K562 (cell line): Measurements from ENCODE around the gene TP53RK. TPM values are rescaled to one million over a fixed set of nuclear protein-coding genes. Genes with fewer than 3 reads are reported as not detected.

Source experiments
- ATAC-seq: fragments of 200-7000 bp; cut with Tn5 transposase; 3 replicates; pipeline ENCODE4 v1.9.1; 2020; ENCODE audit warnings: moderate library complexity
- BruUV-seq: library from RNA; stranded (reverse); fragments of 400-500 nt; replicated peaks from 2 replicates; lab custom pipeline; 2021; lab: Mats Ljungman, UMichigan
- CTCF ChIA-PET: fragments of 300-600 bp; formaldehyde crosslinking; extraction: SDS; loops from one replicate; lab custom pipeline; 2021; ENCODE audit warnings: low intra/inter-chr PET ratio; lab: Yijun Ruan, JAX
- POLR2A ChIA-PET: fragments of 300-600, 350-650 bp; sonication (Branson Sonifier 250); formaldehyde crosslinking; extraction: SDS; loops from one replicate; lab custom pipeline; 2021; ENCODE audit warnings: antibody characterized with exemption, inconsistent platforms; lab: Yijun Ruan, JAX
- DNase-seq, 4 experiments: peaks; one replicate each; pipeline versions ENCODE4 v3.0.0 to v3.0.0-alpha.2; 2011 to 2018; ENCODE audit warnings: low spot score in 3 of 4, mixed read lengths in 3 of 4; ENCODE audit errors: extremely low read depth in 1 of 4
- FAIRE-seq: peaks from 2 replicates; lab custom pipeline; 2011; peaks lifted over from hg19 to GRCh38; lab: Jason Lieb, UNC
- H2AFZ ChIP-seq: 2 replicates; pipeline ENCODE4 v1.6.0; 2011; ENCODE audit warnings: low read depth, low read length, control low read depth, inconsistent platforms
- H3K27ac ChIP-seq: fragments of 200-600 bp; 3 replicates; pipeline ENCODE4 v1.8.0; 2011; ENCODE audit warnings: low read depth, mild to moderate bottlenecking, control low read depth, inconsistent platforms, low read length, moderate library complexity, mixed read lengths; ENCODE audit errors: extremely low read depth
- H3K27me3 ChIP-seq, 2 experiments: fragments of 300-600 bp in 1 of 2; 2 replicates in 1 of 2; 3 replicates in 1 of 2; pipeline versions ENCODE4 v1.6.0 to v1.8.0; 2011; ENCODE audit warnings: inconsistent platforms in 2 of 2, low read length in 2 of 2, mild to moderate bottlenecking in 1 of 2, mixed read lengths in 1 of 2, moderate library complexity in 1 of 2; ENCODE audit not compliant: control insufficient read depth in 2 of 2, insufficient read depth in 2 of 2
- H3K36me3 ChIP-seq: fragments of 300-600 bp; 3 replicates; pipeline ENCODE4 v1.8.0; 2011; ENCODE audit warnings: mild to moderate bottlenecking, low read length, inconsistent platforms; ENCODE audit not compliant: control insufficient read depth, insufficient read depth
- H3K4me1 ChIP-seq, 2 experiments: fragments of 200-600 bp in 1 of 2; replicated peaks in 1 of 2; 2 replicates in 1 of 2; 3 replicates in 1 of 2; pipeline versions ENCODE4 v1.5.1 to v1.8.0; 2011; ENCODE audit warnings: inconsistent platforms in 2 of 2, low read length in 2 of 2, mild to moderate bottlenecking in 1 of 2, mixed read lengths in 1 of 2, moderate library complexity in 1 of 2; ENCODE audit not compliant: control insufficient read depth in 2 of 2, insufficient read depth in 2 of 2
- H3K4me2 ChIP-seq: 2 replicates; pipeline ENCODE4 v1.6.1; 2011; ENCODE audit warnings: low read length, control low read depth, inconsistent platforms, mixed read lengths; ENCODE audit not compliant: insufficient read depth
- H3K4me3 ChIP-seq: fragments of 200-600 bp; sonication (generic), shearing (Covaris generic); 2 replicates; pipeline ENCODE4 v1.5.1; 2016; ENCODE audit warnings: control low read depth, inconsistent platforms
- H3K79me2 ChIP-seq: fragments of 200-600 bp; 3 replicates; pipeline ENCODE4 v1.8.0; 2011; ENCODE audit warnings: low read length, inconsistent platforms; ENCODE audit not compliant: control insufficient read depth, insufficient read depth
- H3K9ac ChIP-seq, 2 experiments: 2 replicates each; pipeline versions ENCODE4 v1.6.0 to v1.6.1; 2011; ENCODE audit warnings: low read depth in 2 of 2, low read length in 2 of 2, control low read depth in 1 of 2, inconsistent platforms in 1 of 2, mild to moderate bottlenecking in 1 of 2, mixed read lengths in 1 of 2; ENCODE audit not compliant: insufficient read depth in 1 of 2
- H3K9me1 ChIP-seq: one replicate; pipeline ENCODE4 v1.6.0; 2011; ENCODE audit warnings: inconsistent platforms, mild to moderate bottlenecking, low read length, moderate library complexity; ENCODE audit not compliant: control insufficient read depth, insufficient read depth
- H3K9me3 ChIP-seq: replicated peaks from 2 replicates; pipeline ENCODE4 v1.5.1; 2011; ENCODE audit warnings: low read depth, low read length, inconsistent platforms; ENCODE audit not compliant: control insufficient read depth, insufficient read depth
- H4K20me1 ChIP-seq: replicated peaks from 2 replicates; pipeline ENCODE4 v1.6.1; 2011; ENCODE audit warnings: low read length, inconsistent platforms, mixed read lengths; ENCODE audit not compliant: control insufficient read depth, insufficient read depth
- CBFA2T2 ChIP-seq: fragments of 450-650 bp; conservative IDR thresholded peaks from 2 replicates; pipeline ENCODE4 v1.6.1; 2017; ENCODE audit warnings: mild to moderate bottlenecking
- JUNB ChIP-seq: fragments of 450-650 bp; formaldehyde crosslinking; conservative IDR thresholded peaks from 2 replicates; pipeline ENCODE4 v1.4.0; 2020; ENCODE audit warnings: mild to moderate bottlenecking
- MYC ChIP-seq, 2 experiments: fragments of 250-450 bp in 1 of 2; sonication (Bioruptor Pico) in 1 of 2; IDR thresholded peaks; 2 replicates each; pipeline versions ENCODE4 v1.5.1 to v1.6.1; 2012 to 2021; ENCODE audit warnings: low read depth in 2 of 2, borderline replicate concordance in 1 of 2, improper control_type of control experiment in 1 of 2, low read length in 1 of 2, mild to moderate bottlenecking in 1 of 2, moderate library complexity in 1 of 2
- POLR2H ChIP-seq: IDR thresholded peaks from 2 replicates; pipeline ENCODE4 v1.6.1; 2016; ENCODE audit warnings: missing genetic modification characterization, low read depth, mild to moderate bottlenecking, control low read depth, missing compliant biosample characterization, moderate library complexity
- RBM39 ChIP-seq: fragments of 200-400 bp; formaldehyde crosslinking; optimal IDR thresholded peaks from 2 replicates; pipeline ENCODE3; 2018; ENCODE audit warnings: low read depth, low read length
- RNF2 ChIP-seq: sonication (generic); IDR thresholded peaks from 2 replicates; pipeline ENCODE4 v1.6.1; 2016
- ZBTB11 ChIP-seq, 3 experiments: fragments of 200-800 bp in 1 of 3; fragments of 250-450 bp in 1 of 3; fragments of 450-650 bp in 1 of 3; sonication (Bioruptor Pico) in 1 of 3; sonication (Bioruptor generic) in 1 of 3; formaldehyde crosslinking in 1 of 3; IDR thresholded peaks; 2 replicates each; pipeline versions ENCODE4 v1.6.1 to v1.8.0; 2016 to 2022; ENCODE audit warnings: mild to moderate bottlenecking in 2 of 3, missing genetic modification characterization in 2 of 3, missing compliant biosample characterization in 1 of 3, moderate library complexity in 1 of 3
- ZBTB26 ChIP-seq: fragments of 450-650 bp; formaldehyde crosslinking; IDR thresholded peaks from 2 replicates; pipeline ENCODE4 v1.4.0; 2022; ENCODE audit warnings: missing genetic modification characterization
- WGBS: fragments of 100-300 bp; shearing (Covaris generic); methylation state at CpG from one replicate; pipeline ENCODE4 v1.1.6; 2016; ENCODE audit warnings: low coverage, mixed read lengths; ENCODE audit not compliant: insufficient coverage; ENCODE audit errors: missing lambda C conversion rate; 5-methylcytosine and 5-hydroxymethylcytosine counted together
- in situ Hi-C: fragments of 300-500 bp; cut with MboI; formaldehyde crosslinking; loops from 4 replicates; pipeline ENCODE4 v1.15.0; 2018; ENCODE audit warnings: inconsistent platforms, mixed read lengths
- intact Hi-C: fragments of 100-400 bp; cut with micrococcal nuclease; formaldehyde crosslinking; loops from 2 replicates; pipeline ENCODE4 v1.14.2; 2022
- polyA plus RNA-seq, 8 experiments: library from polyadenylated mRNA; depleted of rRNA in 4 of 8; stranded (reverse) in 5 of 8; unstranded in 3 of 8; fragments of >200 nt; fragmentation: Nextera tagmentation in 2 of 8; fragmentation: Illumina TruSeq in 1 of 8; extraction: Ambion mirVana in 2 of 8; extraction: Trizol in 1 of 8; gene quantifications; 2 replicates each; pipeline versions ENCODE4 v1.2.1 to v1.2.3, GENCODE V29; 2011 to 2014; ENCODE audit warnings: inconsistent platforms in 1 of 8, missing spikeins in 1 of 8
- total RNA-seq, 7 experiments: library from RNA; depleted of rRNA in 6 of 7; stranded (reverse); fragments of >200 nt in 6 of 7; fragmentation: Illumina TruSeq in 2 of 7; extraction: Trizol in 2 of 7; gene quantifications; 2 replicates each; pipeline versions ENCODE4 v1.2.1 to v1.2.3, GENCODE V29; 2011 to 2021; ENCODE audit warnings: low replicate concordance in 1 of 7
- TF ChIP-seq, protein P1 (sequence below): fragments of 250-450 bp; sonication (Bioruptor Pico); IDR thresholded peaks from 2 replicates; pipeline ENCODE4 v1.4.0; 2020

Gene TP53RK
- total and polyA plus RNA-seq, 9 of the 15 experiments (the other 6 are each of a cell fraction or from before 2014, with no cell fraction given) = 2.9 to 43.5 (median 17.2) TPM

GRCh38 chr20:46705378-46705729 lies 16.1 kb upstream of the TP53RK start:
- intact Hi-C loops (no loop called here), in situ Hi-C loops (no loop called here)
- Histone ChIP-seq H4K20me1 (no peaks in the 10 kb centered on the region), H3K4me1 (peaks cover 8 to 13% of the 10 kb centered on the region in 2 experiments; a peak in 3 of 5 replicates), H3K4me2 (no peak overlapping the region), H3K9me3 (peaks cover 3% of the 10 kb centered on the region; the same call in 1 of the 2 replicates), H3K9me1 (no peaks in the 10 kb centered on the region), H2AFZ (no peak overlapping the region), H3K79me2 (no peaks in the 10 kb centered on the region), H3K9ac (no peak overlapping the region), H3K36me3 (no peaks in the 10 kb centered on the region), H3K27me3 (peaks cover 3 to 14% of the 10 kb centered on the region in 2 experiments; a peak in 3 of 5 replicates), H3K27ac (no peak overlapping the region), H3K4me3 (no peak overlapping the region)
- CTCF ChIA-PET = no interaction called here
- BruUV-seq = no TSS peak
- DNase-seq (no peak), ATAC-seq (no peak), FAIRE-seq (no peak)
- POLR2A ChIA-PET = no interaction called here
- TF ChIP-seq CBFA2T2 (no peak), RBM39 (no peak), ZBTB26 (no peak), ZBTB11 (CRISPR knock-in tag; IDR thresholded peaks at IDR 0.05) (no peak), MYC (IDR thresholded peaks at IDR 0.05; ENCODE audit: low read depth, low read length) (no peak), MYC (CRISPR knock-in tag; IDR thresholded peaks at IDR 0.05; ENCODE audit: borderline replicate concordance, low read depth) (no peak), JUNB (CRISPR knock-in tag) (no peak), POLR2H (no peak), RNF2 (no peak)
- TF ChIP-seq, protein P1, sequence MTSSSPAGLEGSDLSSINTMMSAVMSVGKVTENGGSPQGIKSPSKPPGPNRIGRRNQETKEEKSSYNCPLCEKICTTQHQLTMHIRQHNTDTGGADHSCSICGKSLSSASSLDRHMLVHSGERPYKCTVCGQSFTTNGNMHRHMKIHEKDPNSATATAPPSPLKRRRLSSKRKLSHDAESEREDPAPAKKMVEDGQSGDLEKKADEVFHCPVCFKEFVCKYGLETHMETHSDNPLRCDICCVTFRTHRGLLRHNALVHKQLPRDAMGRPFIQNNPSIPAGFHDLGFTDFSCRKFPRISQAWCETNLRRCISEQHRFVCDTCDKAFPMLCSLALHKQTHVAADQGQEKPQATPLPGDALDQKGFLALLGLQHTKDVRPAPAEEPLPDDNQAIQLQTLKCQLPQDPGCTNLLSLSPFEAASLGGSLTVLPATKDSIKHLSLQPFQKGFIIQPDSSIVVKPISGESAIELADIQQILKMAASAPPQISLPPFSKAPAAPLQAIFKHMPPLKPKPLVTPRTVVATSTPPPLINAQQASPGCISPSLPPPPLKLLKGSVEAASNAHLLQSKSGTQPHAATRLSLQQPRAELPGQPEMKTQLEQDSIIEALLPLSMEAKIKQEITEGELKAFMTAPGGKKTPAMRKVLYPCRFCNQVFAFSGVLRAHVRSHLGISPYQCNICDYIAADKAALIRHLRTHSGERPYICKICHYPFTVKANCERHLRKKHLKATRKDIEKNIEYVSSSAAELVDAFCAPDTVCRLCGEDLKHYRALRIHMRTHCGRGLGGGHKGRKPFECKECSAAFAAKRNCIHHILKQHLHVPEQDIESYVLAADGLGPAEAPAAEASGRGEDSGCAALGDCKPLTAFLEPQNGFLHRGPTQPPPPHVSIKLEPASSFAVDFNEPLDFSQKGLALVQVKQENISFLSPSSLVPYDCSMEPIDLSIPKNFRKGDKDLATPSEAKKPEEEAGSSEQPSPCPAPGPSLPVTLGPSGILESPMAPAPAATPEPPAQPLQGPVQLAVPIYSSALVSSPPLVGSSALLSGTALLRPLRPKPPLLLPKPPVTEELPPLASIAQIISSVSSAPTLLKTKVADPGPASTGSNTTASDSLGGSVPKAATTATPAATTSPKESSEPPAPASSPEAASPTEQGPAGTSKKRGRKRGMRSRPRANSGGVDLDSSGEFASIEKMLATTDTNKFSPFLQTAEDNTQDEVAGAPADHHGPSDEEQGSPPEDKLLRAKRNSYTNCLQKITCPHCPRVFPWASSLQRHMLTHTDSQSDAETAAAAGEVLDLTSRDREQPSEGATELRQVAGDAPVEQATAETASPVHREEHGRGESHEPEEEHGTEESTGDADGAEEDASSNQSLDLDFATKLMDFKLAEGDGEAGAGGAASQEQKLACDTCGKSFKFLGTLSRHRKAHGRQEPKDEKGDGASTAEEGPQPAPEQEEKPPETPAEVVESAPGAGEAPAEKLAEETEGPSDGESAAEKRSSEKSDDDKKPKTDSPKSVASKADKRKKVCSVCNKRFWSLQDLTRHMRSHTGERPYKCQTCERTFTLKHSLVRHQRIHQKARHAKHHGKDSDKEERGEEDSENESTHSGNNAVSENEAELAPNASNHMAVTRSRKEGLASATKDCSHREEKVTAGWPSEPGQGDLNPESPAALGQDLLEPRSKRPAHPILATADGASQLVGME (CRISPR knock-in tag) = no peak
- WGBS = 0% methylated on average over 4 of the region's 4 CpGs
